Tibial nerve (tissue), 4 donors: Measurements from ENCODE around the gene MYOZ3.

Source experiments
- EP300 ChIP-seq, 2 donors: sonication (generic); formaldehyde crosslinking; IDR thresholded peaks; one replicate each; pipeline ENCODE4 v1.6.1; 2017; ENCODE audit warnings: antibody characterized with exemption in 2 of 2, mild to moderate bottlenecking in 1 of 2
- POLR2A ChIP-seq, 2 donors: fragments of 450-650 bp; IDR thresholded peaks; one replicate each; pipeline ENCODE4 v1.6.1; 2017; ENCODE audit warnings: antibody characterized with exemption in 2 of 2, mild to moderate bottlenecking in 2 of 2, moderate library complexity in 2 of 2
- TF ChIP-seq, protein P1 (sequence below), 5 experiments: fragments of 200-600 bp in 3 of 5; fragments of 450-650 bp in 2 of 5; sonication (generic) in 3 of 5; IDR thresholded peaks; one replicate each; pipeline ENCODE4 v1.5.1; 2016 to 2019; ENCODE audit warnings: antibody characterized with exemption in 5 of 5, mild to moderate bottlenecking in 3 of 5, moderate library complexity in 2 of 5

DNA sequence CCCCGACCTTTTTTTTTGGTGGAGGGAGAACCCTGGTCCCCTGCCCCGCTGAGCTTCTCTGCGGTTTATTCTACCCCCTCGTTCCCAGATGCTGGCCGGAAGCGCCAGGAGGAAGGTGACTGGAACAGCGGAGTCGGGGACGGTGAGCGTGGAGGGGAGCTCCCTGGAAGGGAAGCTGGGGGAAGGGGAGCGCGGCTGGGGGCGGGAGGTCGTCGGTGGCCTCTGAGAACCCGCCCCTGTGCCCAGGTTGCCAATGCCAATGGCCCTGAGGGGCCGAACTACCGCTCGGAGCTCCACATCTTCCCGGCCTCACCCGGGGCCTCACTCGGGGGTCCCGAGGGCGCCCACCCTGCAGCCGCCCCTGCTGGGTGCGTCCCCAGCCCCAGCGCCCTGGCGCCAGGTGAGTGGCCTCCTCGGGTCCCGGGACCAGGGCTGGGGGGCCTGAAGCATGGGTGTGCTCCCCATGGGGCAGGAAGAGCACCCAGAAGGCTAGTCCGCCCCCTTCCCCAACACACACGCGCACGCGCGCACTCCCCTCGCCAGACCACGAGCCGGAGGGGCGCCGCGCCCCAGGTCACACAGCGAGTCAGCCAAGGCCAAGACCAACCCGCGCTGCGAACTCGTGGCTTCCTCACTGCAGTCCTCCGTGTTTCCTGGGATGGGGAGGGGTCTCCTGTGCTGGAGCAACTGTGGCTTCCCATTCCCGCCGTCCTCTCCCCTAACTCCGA, 10.6 kb downstream of the MYOZ3 start:
- TF ChIP-seq, protein P1, sequence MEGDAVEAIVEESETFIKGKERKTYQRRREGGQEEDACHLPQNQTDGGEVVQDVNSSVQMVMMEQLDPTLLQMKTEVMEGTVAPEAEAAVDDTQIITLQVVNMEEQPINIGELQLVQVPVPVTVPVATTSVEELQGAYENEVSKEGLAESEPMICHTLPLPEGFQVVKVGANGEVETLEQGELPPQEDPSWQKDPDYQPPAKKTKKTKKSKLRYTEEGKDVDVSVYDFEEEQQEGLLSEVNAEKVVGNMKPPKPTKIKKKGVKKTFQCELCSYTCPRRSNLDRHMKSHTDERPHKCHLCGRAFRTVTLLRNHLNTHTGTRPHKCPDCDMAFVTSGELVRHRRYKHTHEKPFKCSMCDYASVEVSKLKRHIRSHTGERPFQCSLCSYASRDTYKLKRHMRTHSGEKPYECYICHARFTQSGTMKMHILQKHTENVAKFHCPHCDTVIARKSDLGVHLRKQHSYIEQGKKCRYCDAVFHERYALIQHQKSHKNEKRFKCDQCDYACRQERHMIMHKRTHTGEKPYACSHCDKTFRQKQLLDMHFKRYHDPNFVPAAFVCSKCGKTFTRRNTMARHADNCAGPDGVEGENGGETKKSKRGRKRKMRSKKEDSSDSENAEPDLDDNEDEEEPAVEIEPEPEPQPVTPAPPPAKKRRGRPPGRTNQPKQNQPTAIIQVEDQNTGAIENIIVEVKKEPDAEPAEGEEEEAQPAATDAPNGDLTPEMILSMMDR (IDR thresholded peaks at IDR 0.05): no peak
- TF ChIP-seq POLR2A (IDR thresholded peaks at IDR 0.05): no peak
- no peak for TF ChIP-seq EP300 (IDR thresholded peaks at IDR 0.05)
